Measurements from ENCODE around the gene SMIM32.

Gene SMIM32

GRCh38 chr5:136221340-136221739 is 28.4 kb upstream of the SMIM32 start:
- in situ Hi-C loops (cut with MboI; ENCODE audit: low pct_unique_long_range_greater_than_20kb, low sequenced_read_pairs, unreplicated experiment) = no loop called here
- TF ChIP-seq CTCF (IDR thresholded peaks at IDR 0.05; ENCODE audit: extremely low read depth, insufficient read depth, missing control alignments) = no peak
- no peak for DNase-seq (ENCODE audit: low spot score)

- in situ Hi-C loops (cut with MboI; ENCODE audit: low pct_unique_long_range_greater_than_20kb, low sequenced_read_pairs, unreplicated experiment) = loop anchor here (10.0 kb wide), 1 partner anchor 331 kb away; no protein-coding TSS in a partner anchor
- TF ChIP-seq CTCF (IDR thresholded peaks at IDR 0.05; ENCODE audit: extremely low read depth, insufficient read depth, missing control alignments) = no peak
- no peak for DNase-seq (ENCODE audit: low spot score)
These were observed 23.3 kb upstream of the SMIM32 start for GRCh38 chr5:136216230-136216629.

- TF ChIP-seq CTCF (IDR thresholded peaks at IDR 0.05; ENCODE audit: extremely low read depth, insufficient read depth, missing control alignments) = no peak
- DNase-seq (ENCODE audit: low spot score) = no peak
- in situ Hi-C loops (cut with MboI; ENCODE audit: low pct_unique_long_range_greater_than_20kb, low sequenced_read_pairs, unreplicated experiment) = loop anchor here (10.0 kb wide), 1 partner anchor 331 kb away; no protein-coding TSS in a partner anchor
These were observed 22.9 kb upstream of the SMIM32 start for GRCh38 chr5:136215812-136216211.

- DNase-seq (ENCODE audit: low spot score) = no peak
- TF ChIP-seq CTCF (IDR thresholded peaks at IDR 0.05; ENCODE audit: extremely low read depth, insufficient read depth, missing control alignments) = no peak
- in situ Hi-C loops (cut with MboI; ENCODE audit: low pct_unique_long_range_greater_than_20kb, low sequenced_read_pairs, unreplicated experiment) = loop anchor here (10.0 kb wide), 1 partner anchor 329 kb away; no protein-coding TSS in a partner anchor
These were observed 21.0 kb upstream of the SMIM32 start for GRCh38 chr5:136213919-136214493.

- TF ChIP-seq CTCF (IDR thresholded peaks at IDR 0.05; ENCODE audit: extremely low read depth, insufficient read depth, missing control alignments) = peak; percentile 86
- in situ Hi-C loops (cut with MboI; ENCODE audit: low pct_unique_long_range_greater_than_20kb, low sequenced_read_pairs, unreplicated experiment) = loop anchor here (10.0 kb wide), 1 partner anchor 327 kb away; no protein-coding TSS in a partner anchor
- DNase-seq (ENCODE audit: low spot score) = peak; percentile 76
These were observed 19.3 kb upstream of the SMIM32 start for GRCh38 chr5:136212252-136212721.

GRCh38 chr5:136211282-136212040 is 18.5 kb upstream of the SMIM32 start:
- in situ Hi-C loops (cut with MboI; ENCODE audit: low pct_unique_long_range_greater_than_20kb, low sequenced_read_pairs, unreplicated experiment) = loop anchor here (10.0 kb wide), 1 partner anchor 327 kb away; no protein-coding TSS in a partner anchor
- DNase-seq (ENCODE audit: low spot score) = no peak
- no peak for TF ChIP-seq CTCF (IDR thresholded peaks at IDR 0.05; ENCODE audit: extremely low read depth, insufficient read depth, missing control alignments)

Measured in GM13977 (cell line).